ENCODE measurements around the gene SF3B5.

Gene SF3B5

DNA sequence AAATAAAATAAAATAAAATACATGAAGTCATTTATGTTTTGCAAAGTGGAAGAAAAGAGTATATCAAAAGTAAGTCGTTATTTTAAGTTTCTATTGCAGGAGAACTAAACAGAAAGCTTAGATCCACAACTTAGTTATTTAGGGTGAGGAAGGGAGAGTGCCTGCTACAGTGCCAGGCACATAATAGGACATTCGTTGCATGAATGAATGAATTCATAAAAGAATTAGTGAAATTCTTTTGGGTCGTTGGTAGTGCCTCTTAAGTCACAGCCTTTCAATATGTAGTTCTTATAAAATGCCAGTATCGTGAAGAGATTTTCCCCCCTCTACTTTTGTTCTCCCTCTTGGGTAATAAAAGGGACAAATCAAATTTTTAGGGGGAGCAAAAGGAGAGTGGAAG lies 29.1 kb downstream of the SF3B5 start:
- TF ChIP-seq, protein P1, sequence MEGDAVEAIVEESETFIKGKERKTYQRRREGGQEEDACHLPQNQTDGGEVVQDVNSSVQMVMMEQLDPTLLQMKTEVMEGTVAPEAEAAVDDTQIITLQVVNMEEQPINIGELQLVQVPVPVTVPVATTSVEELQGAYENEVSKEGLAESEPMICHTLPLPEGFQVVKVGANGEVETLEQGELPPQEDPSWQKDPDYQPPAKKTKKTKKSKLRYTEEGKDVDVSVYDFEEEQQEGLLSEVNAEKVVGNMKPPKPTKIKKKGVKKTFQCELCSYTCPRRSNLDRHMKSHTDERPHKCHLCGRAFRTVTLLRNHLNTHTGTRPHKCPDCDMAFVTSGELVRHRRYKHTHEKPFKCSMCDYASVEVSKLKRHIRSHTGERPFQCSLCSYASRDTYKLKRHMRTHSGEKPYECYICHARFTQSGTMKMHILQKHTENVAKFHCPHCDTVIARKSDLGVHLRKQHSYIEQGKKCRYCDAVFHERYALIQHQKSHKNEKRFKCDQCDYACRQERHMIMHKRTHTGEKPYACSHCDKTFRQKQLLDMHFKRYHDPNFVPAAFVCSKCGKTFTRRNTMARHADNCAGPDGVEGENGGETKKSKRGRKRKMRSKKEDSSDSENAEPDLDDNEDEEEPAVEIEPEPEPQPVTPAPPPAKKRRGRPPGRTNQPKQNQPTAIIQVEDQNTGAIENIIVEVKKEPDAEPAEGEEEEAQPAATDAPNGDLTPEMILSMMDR (IDR thresholded peaks at IDR 0.05; ENCODE audit: insufficient read depth, low read depth, low read length, missing control alignments), result no peak
- no peak for DNase-seq (ENCODE audit: low read depth)
- H3K4me3 ChIP-seq (ENCODE audit: low read depth, low read length), result peak overlapping the region; percentile 84

DNA sequence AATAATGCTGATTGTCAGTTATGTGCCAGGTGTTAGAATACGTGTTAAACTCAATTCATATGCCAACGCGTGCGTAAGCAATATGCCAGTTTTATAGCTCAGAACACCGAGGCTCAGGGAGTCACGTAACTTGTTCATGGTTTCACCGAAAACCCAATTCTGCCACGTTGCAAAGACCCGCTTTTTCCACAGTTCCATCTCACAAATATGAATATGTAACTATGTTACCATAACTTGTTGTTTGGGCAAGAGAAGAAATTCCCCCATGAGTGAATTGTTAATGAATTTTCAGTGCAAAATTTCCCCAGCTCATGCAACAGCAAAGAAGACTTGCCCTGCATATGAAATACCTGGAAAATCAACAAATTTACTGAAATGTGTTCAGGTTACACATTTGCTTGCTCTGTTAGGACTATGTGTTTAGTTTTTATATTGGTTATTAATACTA lies 30.1 kb downstream of the SF3B5 start:
- H3K4me3 ChIP-seq (ENCODE audit: low read depth, low read length), result peak overlapping the region; percentile 84
- DNase-seq (ENCODE audit: low read depth), result peak; percentile 60
- TF ChIP-seq, protein P1 (IDR thresholded peaks at IDR 0.05; ENCODE audit: insufficient read depth, low read depth, low read length, missing control alignments), result no peak

DNA sequence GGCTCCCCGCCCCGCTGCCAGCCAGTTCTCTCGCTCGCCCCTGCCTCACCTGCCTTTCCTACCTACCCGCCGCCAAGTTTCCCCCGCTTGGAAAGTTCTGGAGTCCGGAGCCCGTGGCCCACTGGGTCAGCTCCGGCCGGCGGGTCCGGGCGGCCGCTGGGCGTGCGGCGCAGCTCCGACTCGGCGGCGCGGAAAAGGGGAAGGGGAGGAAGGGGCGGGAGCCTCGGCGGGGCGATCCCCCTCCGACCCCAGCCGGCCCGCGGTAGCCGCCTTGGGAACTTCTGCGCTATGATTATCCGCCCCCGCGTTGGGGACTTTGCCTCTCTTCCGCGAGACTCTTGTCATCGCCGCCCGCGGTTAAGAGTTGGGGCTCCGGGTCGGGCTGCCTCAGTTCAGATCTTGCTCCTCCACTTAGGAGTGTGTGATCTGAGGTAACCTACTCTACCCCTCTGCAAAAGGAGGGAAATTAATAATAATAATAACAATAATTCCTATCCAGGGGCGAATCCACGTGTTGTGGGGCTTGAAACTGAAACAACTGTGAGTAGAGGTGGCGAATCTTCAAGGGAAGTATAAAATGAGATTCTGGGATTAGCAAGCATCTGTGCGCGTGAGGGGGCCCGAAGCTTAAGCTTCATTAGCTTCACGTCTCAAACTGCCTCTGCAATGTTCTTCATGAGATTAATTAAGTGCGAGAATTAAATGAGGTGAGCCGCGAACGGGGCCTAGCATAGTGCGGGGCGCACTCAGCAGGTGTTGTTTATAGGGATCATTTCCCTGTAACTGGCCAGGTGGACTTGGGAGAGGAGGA lies 30.8 kb downstream of the SF3B5 start:
- DNase-seq (ENCODE audit: low read depth), result peak; percentile 67
- H3K4me3 ChIP-seq (ENCODE audit: low read depth, low read length), result peak overlapping the region; percentile 84
- TF ChIP-seq, protein P1 (IDR thresholded peaks at IDR 0.05; ENCODE audit: insufficient read depth, low read depth, low read length, missing control alignments), result no peak

DNA sequence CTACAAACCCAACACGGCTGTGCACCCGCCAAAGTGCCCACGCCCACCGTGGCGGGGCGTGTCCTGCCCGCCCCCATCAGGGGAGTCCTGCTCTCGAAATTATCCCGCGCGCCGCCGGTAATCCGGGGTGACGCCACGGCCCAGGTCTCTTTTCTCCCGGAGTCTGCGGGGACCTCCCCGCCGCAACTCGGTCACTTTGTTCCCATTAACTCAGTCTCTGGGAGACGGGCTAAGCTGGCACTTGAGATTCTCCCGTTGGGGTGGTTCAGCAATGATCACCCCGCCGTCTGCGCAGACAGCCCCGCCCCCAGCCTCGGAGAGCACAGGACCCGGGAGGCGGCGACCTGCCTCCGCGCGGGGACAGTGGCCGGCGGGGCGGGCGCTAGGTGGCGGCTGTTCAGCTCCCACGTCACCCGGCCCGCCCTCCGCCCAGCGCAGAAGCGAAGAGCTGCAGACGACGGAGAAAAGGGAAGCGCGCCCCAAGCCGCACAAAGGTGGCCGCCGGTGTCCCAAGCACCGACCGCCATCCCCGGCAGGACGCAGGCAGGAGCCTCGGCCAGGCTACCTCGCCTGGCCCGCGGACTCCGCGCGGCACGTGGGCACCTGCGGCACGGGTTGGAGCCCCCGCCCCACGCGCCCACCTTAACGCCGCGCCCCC lies 31.5 kb downstream of the SF3B5 start:
- DNase-seq (ENCODE audit: low read depth), result peak; percentile 96
- TF ChIP-seq, protein P1 (IDR thresholded peaks at IDR 0.05; ENCODE audit: insufficient read depth, low read depth, low read length, missing control alignments), result peak; percentile 18
- peak overlapping the region; percentile 84 for H3K4me3 ChIP-seq (ENCODE audit: low read depth, low read length)

DNA sequence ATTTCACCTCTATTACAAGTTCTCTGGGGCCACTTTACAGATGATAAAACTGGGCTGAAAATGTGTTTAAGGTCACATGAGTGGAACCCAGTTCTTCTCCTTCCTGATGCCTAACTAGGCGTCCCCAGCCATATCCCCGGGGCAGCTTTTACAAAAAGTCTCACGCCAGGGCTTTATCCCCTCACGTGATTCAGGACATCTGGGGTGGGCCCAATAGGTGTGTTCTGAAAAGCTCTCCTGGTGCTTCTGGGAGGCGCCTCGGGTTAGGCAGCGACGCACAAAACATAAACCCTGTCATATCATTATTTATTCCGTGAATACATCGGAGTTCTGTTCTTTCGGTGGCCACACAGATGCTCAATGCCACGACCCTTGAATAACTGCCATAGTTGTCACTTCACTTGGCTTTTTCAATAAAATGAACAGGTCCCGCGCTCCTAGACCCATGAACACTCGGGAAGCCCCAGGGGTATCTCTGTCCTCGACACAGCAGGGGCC lies 32.1 kb downstream of the SF3B5 start:
- H3K4me3 ChIP-seq (ENCODE audit: low read depth, low read length), result peak overlapping the region; percentile 84
- peak; percentile 40 for DNase-seq (ENCODE audit: low read depth)
- TF ChIP-seq, protein P1 (IDR thresholded peaks at IDR 0.05; ENCODE audit: insufficient read depth, low read depth, low read length, missing control alignments), result no peak

DNA sequence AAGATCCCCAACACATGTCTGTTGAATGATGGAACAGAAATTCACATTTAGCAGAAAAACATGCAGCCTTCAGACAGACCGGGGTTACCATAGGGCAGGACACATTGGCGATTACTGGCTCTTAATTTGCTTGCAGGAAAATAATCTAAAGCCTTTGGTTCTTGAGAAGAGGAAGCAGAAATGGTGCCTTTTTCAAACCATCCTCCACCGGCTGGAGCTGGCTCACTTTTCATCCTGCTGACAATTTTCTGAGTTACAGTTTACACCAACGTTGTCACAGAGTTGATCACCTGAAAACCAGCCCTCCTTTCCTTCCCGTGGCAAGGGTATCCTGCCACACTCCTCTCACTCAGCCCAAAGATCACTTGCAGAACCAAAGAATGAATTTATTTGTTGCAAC lies 32.6 kb downstream of the SF3B5 start:
- TF ChIP-seq, protein P1 (IDR thresholded peaks at IDR 0.05; ENCODE audit: insufficient read depth, low read depth, low read length, missing control alignments), result no peak
- H3K4me3 ChIP-seq (ENCODE audit: low read depth, low read length), result peak overlapping the region; percentile 84; the same call in 1 of the 2 replicates
- no peak for DNase-seq (ENCODE audit: low read depth)

Measured in GM12865 (cell line).